ENCODE results near the gene PMM2.

- TF ChIP-seq EZH2 (IDR thresholded peaks at IDR 0.05; ENCODE audit: borderline replicate concordance, low read depth, low read length, severe bottlenecking) (no peak), CTCF (IDR thresholded peaks at IDR 0.05; ENCODE audit: extremely low read depth in 1 of 2, insufficient read depth in 1 of 2, low read depth in 1 of 2, low read length in 2 of 2) (no peak), POLR2A (IDR thresholded peaks at IDR 0.05; ENCODE audit: low read depth, low read length) (no peak), POLR2AphosphoS5 (IDR thresholded peaks at IDR 0.05; ENCODE audit: insufficient read depth, low read depth, low read length) (no peak)
Observed at GRCh38 chr16:8798535-8799157, 1.0 kb downstream of the PMM2 start.
